H9 (cell line): Measurements from ENCODE around the gene SLC16A13. TPM values are rescaled to one million over a fixed set of nuclear protein-coding genes. Genes with fewer than 3 reads are reported as not detected.

Experiments
- DNase-seq: peaks from one replicate; pipeline ENCODE4 v3.0.0-alpha.2; 2017
- H2AFZ ChIP-seq: one replicate; pipeline ENCODE4 v1.6.1; 2013; ENCODE audit warnings: mild to moderate bottlenecking, low read length, control low read depth, moderate library complexity
- H2AK5ac ChIP-seq: 2 replicates; pipeline ENCODE4 v1.6.1; 2013; ENCODE audit warnings: low read length, control low read depth, mixed read lengths; ENCODE audit not compliant: insufficient read length
- H2BK120ac ChIP-seq: one replicate; pipeline ENCODE4 v1.6.1; 2013; ENCODE audit warnings: low read depth, mild to moderate bottlenecking, low read length, control low read depth, inconsistent platforms; ENCODE audit not compliant: poor library complexity, severe bottlenecking
- H2BK12ac ChIP-seq: 2 replicates; pipeline ENCODE4 v1.6.1; 2013; ENCODE audit warnings: low read length, control low read depth, mixed read lengths, low read depth; ENCODE audit not compliant: insufficient read length
- H2BK15ac ChIP-seq: 2 replicates; pipeline ENCODE4 v1.6.1; 2013; ENCODE audit warnings: low read depth, low read length, control low read depth
- H2BK20ac ChIP-seq: one replicate; pipeline ENCODE4 v1.6.1; 2013; ENCODE audit warnings: low read depth, mild to moderate bottlenecking, low read length, control low read depth, inconsistent platforms; ENCODE audit not compliant: poor library complexity, severe bottlenecking
- H2BK5ac ChIP-seq: 2 replicates; pipeline ENCODE4 v1.6.1; 2013; ENCODE audit warnings: low read length, control low read depth, mixed read lengths; ENCODE audit not compliant: insufficient read length
- H3K14ac ChIP-seq: 2 replicates; pipeline ENCODE4 v1.6.1; 2013; ENCODE audit warnings: low read length, control low read depth; ENCODE audit not compliant: insufficient read depth
- H3K18ac ChIP-seq: 2 replicates; pipeline ENCODE4 v1.6.1; 2013; ENCODE audit warnings: low read depth, mild to moderate bottlenecking, mixed read lengths, low read length, control low read depth; ENCODE audit not compliant: insufficient read length
- H3K23ac ChIP-seq: 2 replicates; pipeline ENCODE4 v1.6.1; 2013; ENCODE audit warnings: low read length, control low read depth, mixed read lengths, low read depth; ENCODE audit not compliant: insufficient read length
- H3K23me2 ChIP-seq: 2 replicates; pipeline ENCODE4 v1.6.1; 2013; ENCODE audit warnings: low read depth, mild to moderate bottlenecking, mixed read lengths, low read length, control low read depth; ENCODE audit not compliant: insufficient read length, poor library complexity, severe bottlenecking
- H3K27ac ChIP-seq: 2 replicates; pipeline ENCODE4 v1.5.1; 2013; ENCODE audit warnings: low read length, control low read depth, mixed read lengths, low read depth; ENCODE audit not compliant: insufficient read length
- H3K27me3 ChIP-seq: 2 replicates; pipeline ENCODE4 v1.6.1; 2013; ENCODE audit warnings: low read length, control low read depth, inconsistent platforms; ENCODE audit not compliant: insufficient read depth
- H3K4ac ChIP-seq: 2 replicates; pipeline ENCODE4 v1.6.1; 2013; ENCODE audit warnings: low read depth, mild to moderate bottlenecking, control low read depth, inconsistent platforms, low read length, moderate library complexity
- H3K4me1 ChIP-seq: 2 replicates; pipeline ENCODE4 v1.6.1; 2013; ENCODE audit warnings: low read length, control low read depth, inconsistent platforms; ENCODE audit not compliant: insufficient read depth
- H3K4me2 ChIP-seq: 2 replicates; pipeline ENCODE4 v1.6.1; 2013; ENCODE audit warnings: low read length, control low read depth, mixed read lengths; ENCODE audit not compliant: insufficient read length, insufficient read depth
- H3K56ac ChIP-seq: 2 replicates; pipeline ENCODE4 v1.6.1; 2013; ENCODE audit warnings: low read depth, mild to moderate bottlenecking, mixed read lengths, low read length, control low read depth; ENCODE audit not compliant: insufficient read length
- H3K79me1 ChIP-seq: 2 replicates; pipeline ENCODE4 v1.6.1; 2013; ENCODE audit warnings: low read depth, mild to moderate bottlenecking, moderate library complexity, low read length, control low read depth, inconsistent platforms; ENCODE audit not compliant: insufficient read depth, poor library complexity, severe bottlenecking
- H3K79me2 ChIP-seq: 2 replicates; pipeline ENCODE4 v1.6.1; 2013; ENCODE audit warnings: low read length, control low read depth, inconsistent platforms; ENCODE audit not compliant: insufficient read depth
- H3K9ac ChIP-seq: 2 replicates; pipeline ENCODE4 v1.6.1; 2013; ENCODE audit warnings: low read length, control low read depth, mixed read lengths; ENCODE audit not compliant: insufficient read length; ENCODE audit errors: extremely low read depth
- H3K9me3 ChIP-seq: one replicate; pipeline ENCODE4 v1.6.1; 2013; ENCODE audit warnings: low read depth, low read length, inconsistent platforms; ENCODE audit not compliant: control insufficient read depth
- H3T11ph ChIP-seq: one replicate; pipeline ENCODE4 v1.6.1; 2013; ENCODE audit warnings: mild to moderate bottlenecking, low read length, control low read depth, inconsistent platforms
- H4K20me1 ChIP-seq: one replicate; pipeline ENCODE4 v1.6.1; 2013; ENCODE audit not compliant: control insufficient read depth, insufficient read length, insufficient read depth
- H4K5ac ChIP-seq: 2 replicates; pipeline ENCODE4 v1.6.1; 2013; ENCODE audit warnings: low read depth, mild to moderate bottlenecking, mixed read lengths, low read length, control low read depth; ENCODE audit not compliant: insufficient read length
- H4K8ac ChIP-seq: replicated peaks from 2 replicates; pipeline ENCODE4 v1.6.1; 2013; ENCODE audit warnings: low read length, control low read depth, mixed read lengths, low read depth; ENCODE audit not compliant: insufficient read length
- H4K91ac ChIP-seq: 2 replicates; pipeline ENCODE4 v1.6.1; 2013; ENCODE audit warnings: low read depth, mild to moderate bottlenecking, moderate library complexity, mixed read lengths, low read length, control low read depth; ENCODE audit not compliant: insufficient read length
- H3K27ac Mint-ChIP-seq, 3 experiments: 2 replicates in 2 of 3; 3 replicates in 1 of 3; pipeline ENCODE4 v1.8.0; 2020 to 2021; ENCODE audit warnings: mixed read lengths in 3 of 3, mild to moderate bottlenecking in 1 of 3, moderate library complexity in 1 of 3
- H3K27me3 Mint-ChIP-seq: 2 replicates; pipeline ENCODE4 v1.8.0; 2021; ENCODE audit warnings: low read depth, mild to moderate bottlenecking, moderate library complexity, mixed read lengths
- H3K36me3 Mint-ChIP-seq, 3 experiments: 2 replicates in 2 of 3; 3 replicates in 1 of 3; pipeline ENCODE4 v1.8.0; 2020 to 2021; ENCODE audit warnings: low read depth in 3 of 3, mixed read lengths in 3 of 3; ENCODE audit not compliant: insufficient read depth in 1 of 3
- H3K4me1 Mint-ChIP-seq, 2 experiments: 2 replicates each; pipeline ENCODE4 v1.8.0; 2020; ENCODE audit warnings: mixed read lengths in 2 of 2
- H3K4me3 Mint-ChIP-seq, 2 experiments: 2 replicates in 1 of 2; 3 replicates in 1 of 2; pipeline ENCODE4 v1.8.0; 2020 to 2021; ENCODE audit warnings: mild to moderate bottlenecking in 2 of 2, mixed read lengths in 2 of 2, moderate library complexity in 1 of 2
- H3K9me3 Mint-ChIP-seq, 2 experiments: 2 replicates in 1 of 2; 3 replicates in 1 of 2; pipeline ENCODE4 v1.8.0; 2020; ENCODE audit warnings: mild to moderate bottlenecking in 2 of 2, mixed read lengths in 2 of 2, moderate library complexity in 1 of 2
- WGBS: extraction: QIAGEN DNeasy Blood & Tissue Kit; methylation state at CpG from one replicate; pipeline ENCODE4 v1.1.7; 2013; ENCODE audit warnings: missing lambda C conversion rate, low lambda C conversion rate, mixed read lengths; ENCODE audit not compliant: insufficient read length; ENCODE audit errors: extremely low coverage; 5-methylcytosine and 5-hydroxymethylcytosine counted together
- total RNA-seq: library from RNA; stranded (reverse); gene quantifications from 2 replicates; pipeline ENCODE4 v1.2.1, GENCODE V29; 2021
- TF ChIP-seq, protein P1 (sequence below): fragments of 200-600 bp; sonication (generic); conservative IDR thresholded peaks from 3 replicates; pipeline ENCODE4 v1.8.0; 2021; ENCODE audit warnings: antibody characterized with exemption, mild to moderate bottlenecking

SLC16A13 gene
- total RNA-seq, 1 experiment from 2014 or later: 6.1 TPM

DNA sequence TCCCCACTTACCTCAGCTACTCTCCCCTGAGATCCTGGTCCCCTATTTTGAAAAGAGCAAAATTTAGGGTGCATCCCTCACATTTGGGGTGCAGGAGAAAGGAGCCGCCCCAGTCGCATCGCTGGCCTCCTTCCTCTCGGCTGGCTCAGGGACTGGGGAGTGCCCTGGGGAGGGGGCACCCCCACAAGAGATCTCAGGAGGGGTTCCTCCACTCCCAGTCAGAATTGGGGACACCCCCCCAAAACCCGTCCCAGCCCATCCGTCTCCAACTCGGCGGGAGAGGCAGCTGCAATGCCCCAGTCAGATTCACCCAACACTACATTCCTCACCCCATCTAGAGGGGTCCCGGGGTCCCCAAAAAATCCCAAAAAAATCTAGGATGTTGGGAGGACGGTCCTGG lies 16.4 kb upstream of the SLC16A13 start:
- H3K18ac ChIP-seq: no peak overlapping the region
- H3K79me1 ChIP-seq: no peaks in the 10 kb centered on the region
- H2AK5ac ChIP-seq: no peak overlapping the region
- Mint-ChIP-seq H3K4me1 (peaks cover 30 to 57% of the 10 kb centered on the region in 2 experiments), H3K36me3 (peaks cover 1 to 23% (median 5%) of the 10 kb centered on the region in 3 experiments; a peak in 5 of 7 replicates), H3K27ac (peak overlapping the region in 2 of 3 experiments; percentile 84 to 93; a peak in 2 of 7 replicates), H3K27me3 (peaks cover 39% of the 10 kb centered on the region), H3K4me3 (peak overlapping the region; percentile 43 to 65; a peak in 4 of 5 replicates), H3K9me3 (peaks cover 0 to 2% of the 10 kb centered on the region in 2 experiments; a peak in 1 of 5 replicates)
- H3T11ph ChIP-seq: no peak overlapping the region
- H3K56ac ChIP-seq: no peak overlapping the region
- no peak overlapping the region for H2BK20ac ChIP-seq
- H3K27me3 ChIP-seq: peaks cover 6% of the 10 kb centered on the region; the same call in 1 of the 2 replicates
- no peak overlapping the region for H4K8ac ChIP-seq
- no peak overlapping the region for H2BK5ac ChIP-seq
- H3K23ac ChIP-seq: no peak overlapping the region
- peaks cover 17% of the 10 kb centered on the region for H3K23me2 ChIP-seq
- no peaks in the 10 kb centered on the region for H3K79me2 ChIP-seq
- H3K9ac ChIP-seq: no peak overlapping the region
- no peaks in the 10 kb centered on the region for H4K20me1 ChIP-seq
- H2BK12ac ChIP-seq: no peak overlapping the region
- no peaks in the 10 kb centered on the region for H3K9me3 ChIP-seq
- H4K5ac ChIP-seq: no peak overlapping the region
- H3K4me1 ChIP-seq: 0 out of 2 replicates have a peak, but pooled peaks cover 3% of the 10 kb centered on the region
- DNase-seq: no peak
- no peak overlapping the region for H2BK15ac ChIP-seq
- TF ChIP-seq, protein P1, sequence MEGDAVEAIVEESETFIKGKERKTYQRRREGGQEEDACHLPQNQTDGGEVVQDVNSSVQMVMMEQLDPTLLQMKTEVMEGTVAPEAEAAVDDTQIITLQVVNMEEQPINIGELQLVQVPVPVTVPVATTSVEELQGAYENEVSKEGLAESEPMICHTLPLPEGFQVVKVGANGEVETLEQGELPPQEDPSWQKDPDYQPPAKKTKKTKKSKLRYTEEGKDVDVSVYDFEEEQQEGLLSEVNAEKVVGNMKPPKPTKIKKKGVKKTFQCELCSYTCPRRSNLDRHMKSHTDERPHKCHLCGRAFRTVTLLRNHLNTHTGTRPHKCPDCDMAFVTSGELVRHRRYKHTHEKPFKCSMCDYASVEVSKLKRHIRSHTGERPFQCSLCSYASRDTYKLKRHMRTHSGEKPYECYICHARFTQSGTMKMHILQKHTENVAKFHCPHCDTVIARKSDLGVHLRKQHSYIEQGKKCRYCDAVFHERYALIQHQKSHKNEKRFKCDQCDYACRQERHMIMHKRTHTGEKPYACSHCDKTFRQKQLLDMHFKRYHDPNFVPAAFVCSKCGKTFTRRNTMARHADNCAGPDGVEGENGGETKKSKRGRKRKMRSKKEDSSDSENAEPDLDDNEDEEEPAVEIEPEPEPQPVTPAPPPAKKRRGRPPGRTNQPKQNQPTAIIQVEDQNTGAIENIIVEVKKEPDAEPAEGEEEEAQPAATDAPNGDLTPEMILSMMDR: no peak
- no peak overlapping the region for H3K4me2 ChIP-seq
- H3K27ac ChIP-seq: no peak overlapping the region
- no peak overlapping the region for H3K14ac ChIP-seq
- no peak overlapping the region for H3K4ac ChIP-seq
- no peak overlapping the region for H4K91ac ChIP-seq
- H2AFZ ChIP-seq: no peak overlapping the region
- WGBS: no CpG with 5 or more reads among the region's 10 CpGs
- H2BK120ac ChIP-seq: no peak overlapping the region
